Neural cell (in vitro differentiated cells): ENCODE data around the gene NCKAP5. TPM values are rescaled to one million over a fixed set of nuclear protein-coding genes. Genes with fewer than 3 reads are reported as not detected.
A peak's percentile ranks its signal among the peaks of the same experiment; 100 is the strongest.

Experiments
- H2AFZ ChIP-seq: fragments of 200-600, 300-800 bp; sonication (generic), shearing (Covaris generic); 2 replicates; pipeline ENCODE4 v1.6.0; 2014; ENCODE audit warnings: low read depth, mild to moderate bottlenecking, antibody characterized with exemption, low read length, moderate library complexity
- H3F3A ChIP-seq: fragments of 200-600 bp; shearing (Covaris generic); 2 replicates; pipeline ENCODE4 v1.6.1; 2016; ENCODE audit warnings: mild to moderate bottlenecking, moderate library complexity, mixed read lengths, antibody characterized with exemption, low read length; ENCODE audit not compliant: insufficient read depth, poor library complexity, severe bottlenecking
- H3K27ac ChIP-seq: fragments of 200-600, 300-800 bp; sonication (generic), shearing (Covaris generic); 2 replicates; pipeline ENCODE4 v1.5.1; 2014; ENCODE audit warnings: mild to moderate bottlenecking, low read length, moderate library complexity
- H3K27me3 ChIP-seq: fragments of 300-800, 200-600 bp; sonication (generic), shearing (Covaris generic); 2 replicates; pipeline ENCODE4 v1.6.0; 2014; ENCODE audit warnings: mild to moderate bottlenecking, low read depth, low read length, moderate library complexity; ENCODE audit not compliant: insufficient read depth
- H3K36me3 ChIP-seq: fragments of 300-800, 200-600 bp; sonication (generic), shearing (Covaris generic); 2 replicates; pipeline ENCODE4 v1.5.1; 2014; ENCODE audit warnings: mild to moderate bottlenecking, antibody characterized with exemption, low read length, moderate library complexity; ENCODE audit not compliant: insufficient read depth
- H3K4me2 ChIP-seq: fragments of 300-800, 200-600 bp; sonication (generic), shearing (Covaris generic); 2 replicates; pipeline ENCODE4 v1.6.0; 2014; ENCODE audit warnings: mild to moderate bottlenecking, low read length
- H3K4me3 ChIP-seq: fragments of 300-800, 200-600 bp; sonication (generic), shearing (Covaris generic); 2 replicates; pipeline ENCODE4 v1.5.1; 2014; ENCODE audit warnings: mild to moderate bottlenecking, low read length, moderate library complexity
- H3K79me2 ChIP-seq: fragments of 200-600 bp; shearing (Covaris generic); replicated peaks from 2 replicates; pipeline ENCODE4 v1.6.0; 2014; ENCODE audit warnings: mild to moderate bottlenecking, low read length, moderate library complexity; ENCODE audit not compliant: insufficient read depth
- H3K9ac ChIP-seq: fragments of 300-800, 200-600 bp; sonication (generic), shearing (Covaris generic); 2 replicates; pipeline ENCODE4 v1.6.1; 2016; ENCODE audit warnings: mild to moderate bottlenecking, low read length, mixed read lengths
- H3K9me2 ChIP-seq: fragments of 200-600 bp; shearing (Covaris generic); 2 replicates; pipeline ENCODE4 v1.6.1; 2016; ENCODE audit warnings: mild to moderate bottlenecking, low read length, mixed read lengths; ENCODE audit not compliant: insufficient read depth
- H3K9me3 ChIP-seq: fragments of 200-600, 300-800 bp; sonication (generic), shearing (Covaris generic); 2 replicates; pipeline ENCODE4 v1.6.1; 2016; ENCODE audit warnings: mild to moderate bottlenecking, mixed run types, low read length, moderate library complexity, mixed read lengths
- H4K20me1 ChIP-seq: fragments of 200-600 bp; shearing (Covaris generic); 2 replicates; pipeline ENCODE4 v1.6.1; 2016; ENCODE audit warnings: mild to moderate bottlenecking, mixed run types; ENCODE audit not compliant: insufficient read depth
- CTCF ChIP-seq: fragments of 450-650 bp; IDR thresholded peaks from 2 replicates; pipeline ENCODE4 v1.5.1; 2014; ENCODE audit warnings: antibody characterized with exemption, mild to moderate bottlenecking, moderate library complexity; ENCODE audit not compliant: poor library complexity, severe bottlenecking
- EP300 ChIP-seq: fragments of 450-650 bp; conservative IDR thresholded peaks from 2 replicates; pipeline ENCODE4 v1.6.1; 2014; ENCODE audit warnings: antibody characterized with exemption, mild to moderate bottlenecking, moderate library complexity; ENCODE audit not compliant: poor library complexity, severe bottlenecking
- EZH2 ChIP-seq: fragments of 200-600, 300-800 bp; shearing (Covaris generic), sonication (generic); IDR thresholded peaks from 2 replicates; pipeline ENCODE4 v1.6.1; 2014; ENCODE audit warnings: antibody characterized with exemption, low read length, borderline replicate concordance, mild to moderate bottlenecking; ENCODE audit not compliant: insufficient read depth, poor library complexity, severe bottlenecking
- MXI1 ChIP-seq: fragments of 450-650 bp; conservative IDR thresholded peaks from 2 replicates; pipeline ENCODE4 v1.6.1; 2014; ENCODE audit warnings: antibody characterized with exemption, mild to moderate bottlenecking; ENCODE audit not compliant: poor library complexity, severe bottlenecking
- POLR2AphosphoS5 ChIP-seq: IDR thresholded peaks from 2 replicates; pipeline ENCODE4 v1.6.1; 2012
- RAD21 ChIP-seq: fragments of 450-650 bp; conservative IDR thresholded peaks from 2 replicates; pipeline ENCODE4 v1.6.1; 2014; ENCODE audit warnings: antibody characterized with exemption, mild to moderate bottlenecking, moderate library complexity
- REST ChIP-seq: IDR thresholded peaks from 2 replicates; pipeline ENCODE4 v1.6.1; 2012; ENCODE audit warnings: borderline replicate concordance
- SMC3 ChIP-seq: fragments of 450-650 bp; conservative IDR thresholded peaks from 2 replicates; pipeline ENCODE4 v1.6.1; 2014; ENCODE audit warnings: antibody characterized with exemption, mild to moderate bottlenecking, moderate library complexity; ENCODE audit not compliant: poor library complexity
- TAF1 ChIP-seq: IDR thresholded peaks from 2 replicates; pipeline ENCODE4 v1.6.1; 2012; ENCODE audit warnings: low read depth
- polyA plus RNA-seq: library from polyadenylated mRNA; depleted of rRNA; stranded (reverse); fragments of >200 nt; gene quantifications from 2 replicates; pipeline ENCODE4 v1.2.3, GENCODE V29; 2014

Gene NCKAP5
- polyA plus RNA-seq, 1 donor from 2014 or later, result 2.4 TPM

DNA sequence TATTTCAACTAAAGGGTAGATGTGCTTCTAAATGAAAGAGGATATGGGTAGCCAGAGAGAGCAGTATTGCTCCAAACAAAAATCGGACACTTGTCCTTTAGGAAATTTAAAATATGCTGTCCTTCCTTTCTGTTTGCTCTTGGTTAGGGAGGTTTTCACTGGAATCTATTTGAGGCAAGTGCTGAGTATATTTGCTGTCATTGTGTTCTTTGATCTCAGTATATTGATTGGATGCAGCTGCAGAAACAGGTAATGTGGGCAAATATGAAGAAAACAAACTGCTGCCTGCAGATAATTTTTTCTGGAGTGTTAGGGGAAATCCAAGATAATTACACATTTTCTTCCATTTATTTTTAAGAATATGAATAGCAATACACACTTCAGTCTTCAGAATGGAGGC is 410.2 kb downstream of the NCKAP5 start:
- H4K20me1 ChIP-seq, result no peaks in the 10 kb centered on the region
- no peak overlapping the region for H3K9ac ChIP-seq
- no peaks in the 10 kb centered on the region for H3K79me2 ChIP-seq
- no peak overlapping the region for H3K4me2 ChIP-seq
- no peaks in the 10 kb centered on the region for H3K27me3 ChIP-seq
- no peaks in the 10 kb centered on the region for H3F3A ChIP-seq
- no peaks in the 10 kb centered on the region for H3K9me2 ChIP-seq
- no peak for TF ChIP-seq EZH2
- no peak for TF ChIP-seq EP300
- TF ChIP-seq SMC3, result no peak
- TF ChIP-seq TAF1, result no peak
- no peak for TF ChIP-seq CTCF
- no peak for TF ChIP-seq RAD21
- TF ChIP-seq MXI1, result no peak
- no peak for TF ChIP-seq REST
- TF ChIP-seq POLR2AphosphoS5, result no peak
- H3K36me3 ChIP-seq, result no peaks in the 10 kb centered on the region
- H2AFZ ChIP-seq, result no peak overlapping the region
- no peak overlapping the region for H3K4me3 ChIP-seq
- H3K9me3 ChIP-seq, result no peaks in the 10 kb centered on the region
- no peak overlapping the region for H3K27ac ChIP-seq

- Histone ChIP-seq H3K9ac (no peak overlapping the region), H3K9me2 (no peaks in the 10 kb centered on the region), H3K36me3 (no peaks in the 10 kb centered on the region), H3K27me3 (no peaks in the 10 kb centered on the region), H3F3A (no peaks in the 10 kb centered on the region), H3K27ac (no peak overlapping the region), H2AFZ (no peak overlapping the region), H3K4me3 (no peak overlapping the region), H3K9me3 (no peaks in the 10 kb centered on the region), H3K4me2 (no peak overlapping the region), H4K20me1 (no peaks in the 10 kb centered on the region), H3K79me2 (no peaks in the 10 kb centered on the region)
- no peak for TF ChIP-seq EZH2
- no peak for TF ChIP-seq POLR2AphosphoS5
- no peak for TF ChIP-seq EP300
- TF ChIP-seq REST, result no peak
- no peak for TF ChIP-seq MXI1
- no peak for TF ChIP-seq CTCF
- peak; percentile 38 for TF ChIP-seq SMC3
- TF ChIP-seq TAF1, result no peak
- peak; percentile 23 for TF ChIP-seq RAD21
These were observed 411.1 kb downstream of the NCKAP5 start for GRCh38 chr2:133157141-133157540.
